Anterior cingulate cortex (tissue), 58 donors: ENCODE data around the gene CHD5.
A peak's percentile ranks its signal among the peaks of the same experiment; 100 is the strongest.

Experiments
- DNase-seq, 58 donors: peaks; one replicate each; lab custom pipeline; 2025; lab: John Stamatoyannopoulos, UW

CHD5 gene

DNA sequence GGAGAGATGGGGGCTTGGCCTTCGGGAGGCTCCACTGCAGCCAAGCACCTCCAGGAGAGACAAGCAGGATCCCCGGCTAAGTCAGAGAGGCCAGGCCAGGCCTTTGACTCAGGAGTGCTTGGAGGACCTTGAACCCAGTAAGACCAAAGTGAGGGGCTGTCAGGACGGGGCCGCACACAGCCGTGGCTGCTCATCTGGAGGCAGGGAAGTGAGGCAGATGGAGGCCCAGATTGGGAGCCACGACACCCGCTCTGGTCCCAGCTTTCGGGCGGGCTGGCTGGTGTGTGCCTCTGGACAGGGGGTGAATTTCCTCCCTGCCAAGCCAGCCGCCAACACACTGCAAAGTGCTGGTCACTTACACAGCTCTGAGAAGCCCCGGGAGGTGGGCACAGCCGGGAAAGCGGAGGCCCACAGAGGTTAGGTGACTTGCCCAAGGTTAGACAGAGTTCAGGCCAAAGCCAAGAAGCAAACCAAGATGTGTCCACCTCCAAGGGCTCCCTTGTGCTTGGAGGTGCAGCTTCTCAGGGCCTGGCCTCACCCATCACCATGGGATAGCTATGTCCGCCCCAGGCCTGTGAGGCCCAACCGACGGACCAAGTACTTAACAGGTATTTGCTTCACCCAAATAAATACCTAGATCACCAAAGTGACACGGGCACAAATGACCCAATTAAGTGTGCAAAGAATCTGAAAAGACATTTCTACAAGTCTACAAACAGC is 58.3 kb downstream of the CHD5 start:
- DNase-seq, result no peak

DNA sequence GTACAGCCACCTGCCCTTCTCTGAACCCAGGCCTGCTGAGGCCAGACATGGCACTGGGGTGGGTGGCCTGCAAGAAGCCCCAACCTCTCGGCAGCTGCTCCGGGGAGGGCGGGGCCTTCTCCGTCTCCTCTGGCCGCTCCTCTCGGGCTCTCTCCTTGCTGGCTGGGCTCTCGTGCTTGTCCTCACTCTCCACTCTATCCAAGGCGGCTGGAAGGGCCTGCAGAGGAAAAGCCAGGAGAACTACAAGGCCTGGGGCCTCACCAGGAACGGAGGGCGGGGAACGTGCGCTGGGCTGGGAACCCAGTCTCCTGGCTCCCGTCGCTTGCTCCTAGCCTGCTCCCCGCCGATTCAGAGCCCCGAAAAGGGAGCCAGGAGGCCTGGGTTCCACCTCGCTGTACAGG is 59.1 kb downstream of the CHD5 start:
- no peak for DNase-seq

DNA sequence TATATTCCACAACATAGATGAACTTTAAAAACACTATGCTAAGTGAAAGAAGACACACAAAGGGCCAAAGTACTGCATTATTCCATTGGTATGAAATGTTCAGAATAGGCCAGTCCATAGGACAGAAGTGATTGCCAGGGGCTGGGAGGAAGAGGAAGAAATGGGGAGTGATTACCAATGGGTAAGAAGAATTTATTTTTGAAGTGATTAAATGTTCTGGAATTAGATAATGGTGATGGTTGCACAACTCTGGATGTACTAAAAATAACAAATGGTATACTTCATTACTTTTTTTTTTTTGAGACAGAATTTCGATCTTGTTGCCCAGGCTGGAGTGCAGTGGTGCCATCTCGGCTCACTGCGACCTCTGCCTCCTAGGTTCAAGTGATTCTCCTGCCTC is 61.7 kb downstream of the CHD5 start:
- no peak for DNase-seq

DNA sequence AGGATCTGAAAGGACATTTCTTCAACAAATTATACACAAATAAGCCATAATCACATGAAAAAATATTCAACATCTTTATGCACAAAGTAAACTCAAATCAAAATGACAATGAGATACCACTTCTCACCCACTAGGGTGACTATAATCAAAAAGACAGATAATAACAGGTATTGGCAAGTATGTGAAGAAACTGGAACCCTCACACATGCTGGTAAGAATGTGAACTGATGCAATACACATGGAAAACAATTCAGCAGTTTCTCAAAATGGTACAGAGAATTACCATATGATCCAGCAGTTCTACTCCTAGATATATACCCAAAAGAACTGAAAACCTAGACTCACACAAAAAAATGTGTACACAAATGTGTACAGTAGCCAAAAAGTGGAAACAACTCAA is 62.5 kb downstream of the CHD5 start:
- DNase-seq, result no peak

DNA sequence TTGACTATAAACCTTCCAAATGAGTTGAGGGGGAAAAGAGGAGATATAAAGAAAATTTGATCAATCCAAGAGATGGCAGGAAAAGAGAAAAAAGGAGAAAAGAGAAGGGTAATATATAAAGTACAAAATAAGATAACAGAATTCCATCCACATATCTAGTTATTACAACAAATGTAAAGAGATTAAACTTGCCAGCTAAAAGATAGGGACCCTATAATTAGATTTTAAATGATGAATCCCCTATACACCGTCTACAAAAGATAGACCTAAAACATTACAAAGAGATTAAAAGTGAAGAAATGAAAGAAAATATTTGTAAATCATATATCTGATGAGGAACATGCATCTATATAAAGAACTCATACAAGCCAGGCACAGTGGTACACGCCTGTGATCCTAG is 63.1 kb downstream of the CHD5 start:
- no peak for DNase-seq

DNA sequence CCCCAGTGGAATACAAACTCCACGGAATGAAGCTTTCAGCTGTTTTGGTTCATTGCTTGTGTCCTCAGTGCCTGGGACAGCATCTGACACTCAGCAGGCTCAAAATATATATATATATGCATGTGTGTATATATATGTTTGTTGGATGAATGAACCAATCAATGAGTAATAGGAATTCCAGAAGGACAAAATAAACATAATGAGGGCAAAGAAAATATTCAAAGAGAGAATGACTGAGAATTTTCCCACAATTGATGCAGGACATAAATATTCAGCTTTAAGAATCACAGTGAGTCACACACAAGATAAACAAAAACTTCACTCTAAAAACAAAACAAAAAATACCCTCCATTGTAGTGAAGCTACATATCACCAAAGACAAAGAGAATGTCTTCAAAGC is 64.0 kb downstream of the CHD5 start:
- DNase-seq, result no peak

DNA sequence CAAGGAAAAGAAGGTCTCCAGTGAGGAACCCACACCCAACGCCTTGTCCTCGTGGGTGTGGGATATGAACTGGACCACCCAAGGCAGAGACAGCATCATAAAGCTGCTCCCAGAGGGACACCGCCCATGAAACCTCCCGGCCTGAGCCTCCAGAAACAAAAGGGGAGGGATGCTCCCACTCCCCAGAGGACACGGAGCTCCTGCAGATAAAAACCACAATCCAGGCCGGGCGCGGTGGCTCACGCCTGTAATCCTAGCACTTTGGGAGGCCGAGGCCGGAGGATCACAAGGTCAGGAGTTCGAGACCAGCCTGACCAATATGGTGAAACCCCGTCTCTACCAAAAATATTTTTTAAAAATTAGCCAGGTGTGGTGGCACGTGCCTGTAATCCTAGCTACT is 66.4 kb downstream of the CHD5 start:
- no peak for DNase-seq

DNA sequence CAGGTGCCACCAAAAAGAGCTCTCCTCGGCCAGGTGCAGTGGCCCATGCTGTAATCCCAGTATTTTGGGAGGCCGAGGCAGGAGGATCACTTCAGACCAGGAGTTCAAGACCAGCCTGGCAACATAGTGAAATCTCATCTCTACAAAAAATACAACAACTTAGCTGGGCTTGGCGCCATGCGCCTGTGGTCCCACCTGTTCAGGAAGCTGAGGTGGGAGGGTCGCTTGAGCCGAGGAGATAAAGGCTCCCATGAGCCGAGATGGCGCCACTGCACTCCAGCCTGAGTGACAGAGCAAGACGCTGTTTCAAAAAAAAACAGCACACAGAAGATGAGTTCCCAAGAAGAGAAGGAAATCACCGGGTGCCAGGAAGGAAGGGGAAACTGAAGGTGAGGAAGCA is 67.0 kb downstream of the CHD5 start:
- no peak for DNase-seq

DNA sequence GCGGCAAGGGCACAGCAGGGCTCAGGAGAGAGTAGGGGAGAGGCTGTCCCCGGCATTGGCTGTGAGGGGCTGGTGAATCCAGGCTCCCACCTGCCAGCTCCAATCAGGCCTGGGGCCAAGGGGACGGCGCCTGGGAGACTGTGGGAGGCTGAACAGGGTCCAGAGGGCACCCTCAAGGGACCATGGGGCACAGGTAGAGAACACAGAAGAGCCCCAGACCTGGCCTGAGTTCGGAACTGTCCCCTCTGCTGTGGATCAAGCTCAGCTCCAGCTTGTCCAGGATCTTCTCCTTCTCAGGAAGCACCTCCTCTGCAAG is 67.5 kb downstream of the CHD5 start:
- DNase-seq, result no peak

DNA sequence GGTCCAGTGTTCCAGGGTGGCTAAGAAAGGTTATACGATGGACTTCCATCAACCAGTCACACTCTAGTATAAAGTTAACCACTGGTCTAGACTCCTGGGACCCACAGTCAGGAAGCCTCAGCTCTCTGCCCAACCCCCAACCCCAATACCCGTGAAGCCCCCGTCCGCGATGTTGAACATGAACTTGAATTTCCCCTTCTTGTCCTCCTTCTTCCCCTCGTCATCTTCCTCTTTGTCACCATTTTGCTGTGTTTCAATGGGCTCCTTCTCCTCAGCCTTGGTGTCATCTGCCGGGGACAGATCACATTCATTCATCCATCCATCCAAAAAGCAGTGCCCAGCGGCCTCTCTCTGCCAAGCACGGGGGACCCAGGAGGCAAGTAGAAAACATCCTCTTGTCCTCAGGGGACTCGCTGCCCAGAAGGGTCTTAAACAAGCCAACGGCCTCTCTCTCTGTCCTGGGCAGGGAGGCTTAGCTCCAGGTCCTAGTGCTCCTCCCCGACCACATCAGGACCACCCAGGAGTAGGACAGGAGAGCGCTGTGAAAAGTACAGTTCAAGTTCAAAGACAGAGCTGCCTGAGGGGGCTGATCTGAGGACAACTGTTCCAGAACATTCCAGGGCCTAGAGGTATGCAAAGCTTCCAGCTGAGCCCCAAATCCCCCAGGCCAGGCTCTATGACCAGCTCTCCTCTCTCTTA is 68.0 kb downstream of the CHD5 start:
- no peak for DNase-seq

DNA sequence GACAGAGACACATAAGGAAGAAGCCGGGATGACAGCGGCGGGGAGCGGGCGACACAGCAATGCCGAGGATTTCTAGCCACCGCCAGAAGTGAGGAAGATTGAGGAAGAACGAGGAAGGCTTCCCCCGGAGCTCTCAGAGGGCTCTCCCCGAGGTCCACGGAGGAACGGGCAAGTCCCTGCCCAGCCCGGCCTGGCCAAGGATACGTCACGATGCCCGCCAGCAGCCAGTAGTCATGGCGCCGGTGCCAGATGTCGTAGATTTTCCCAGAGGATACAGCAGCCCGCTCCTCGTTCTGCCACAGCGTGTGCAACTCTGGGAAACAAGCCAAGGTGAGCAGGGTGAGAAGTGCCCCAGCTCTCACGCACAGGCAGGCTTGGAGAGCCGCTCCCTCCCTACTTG is 68.5 kb downstream of the CHD5 start:
- DNase-seq, result no peak

DNA sequence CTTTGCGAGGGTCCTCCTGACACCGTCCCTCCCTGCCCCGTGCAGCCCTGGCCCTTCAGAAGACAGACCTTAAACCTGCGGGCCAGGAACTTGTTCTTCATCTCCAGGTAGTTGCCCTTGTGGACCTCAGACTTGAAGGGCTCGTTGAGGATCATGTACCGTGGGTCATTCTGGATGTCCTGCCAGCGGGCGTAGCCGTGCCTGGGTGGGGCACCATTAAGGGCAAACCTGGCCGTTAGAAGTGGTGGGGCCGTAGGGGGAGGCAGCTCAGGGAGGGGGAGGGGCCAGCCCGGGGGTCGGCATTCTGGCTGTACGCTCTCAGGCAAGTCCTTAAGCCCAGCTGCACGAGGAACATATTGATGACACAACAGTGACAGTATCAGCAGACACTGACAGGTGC is 69.8 kb downstream of the CHD5 start:
- DNase-seq, result no peak

DNA sequence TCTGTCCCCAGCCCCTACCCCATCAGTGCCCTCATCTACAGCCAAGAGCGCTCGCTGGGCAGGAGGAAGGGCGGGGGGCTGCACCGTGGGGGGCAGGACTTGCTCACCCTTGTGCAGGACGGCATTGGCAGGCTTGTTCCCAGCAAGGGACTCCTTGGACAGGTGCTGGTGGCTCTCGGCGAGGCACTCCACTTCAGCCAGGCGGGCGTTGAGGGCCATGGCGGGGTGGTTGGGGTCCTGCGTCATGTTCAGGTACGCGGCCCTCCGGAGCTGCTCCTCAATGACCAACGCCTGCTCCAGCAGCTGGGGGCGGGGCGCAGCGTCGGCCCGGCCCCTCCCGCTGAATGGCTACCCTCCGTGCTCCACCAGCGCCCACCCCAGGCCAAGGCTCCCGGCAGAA is 70.4 kb downstream of the CHD5 start:
- DNase-seq, result no peak

DNA sequence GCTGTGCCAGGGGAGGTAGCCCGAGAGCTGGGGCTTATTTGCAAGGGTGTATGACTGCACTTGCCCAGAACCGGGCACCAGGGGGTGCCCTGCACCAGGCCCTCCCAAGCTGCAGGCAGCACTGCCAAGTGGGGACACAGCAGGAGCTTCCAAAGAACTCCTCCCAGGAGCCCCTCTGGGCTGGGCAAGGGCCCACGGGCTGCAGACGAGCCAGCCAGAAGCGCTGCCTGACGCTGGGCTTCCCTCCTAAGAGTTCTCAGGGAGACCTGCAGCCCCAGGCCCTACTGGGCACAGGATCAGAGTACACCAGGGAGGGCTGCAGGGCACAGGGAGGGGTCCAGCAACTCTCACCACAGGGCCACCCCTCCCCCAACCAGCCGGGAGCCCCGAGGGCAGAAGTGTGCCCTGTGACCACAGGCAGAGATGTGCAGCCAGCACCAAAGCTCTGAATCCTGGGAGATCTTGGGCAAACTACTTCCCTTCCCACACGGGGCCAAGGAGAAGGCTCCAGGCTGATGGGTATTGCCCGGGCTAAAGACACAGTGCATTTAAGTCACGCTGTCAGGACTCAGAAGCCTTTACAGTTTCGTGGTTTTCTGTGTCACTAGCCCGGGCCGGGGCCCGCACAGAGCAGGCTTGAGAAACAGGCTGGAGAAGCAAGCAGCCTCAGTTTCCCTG is 71.0 kb downstream of the CHD5 start:
- no peak for DNase-seq

DNA sequence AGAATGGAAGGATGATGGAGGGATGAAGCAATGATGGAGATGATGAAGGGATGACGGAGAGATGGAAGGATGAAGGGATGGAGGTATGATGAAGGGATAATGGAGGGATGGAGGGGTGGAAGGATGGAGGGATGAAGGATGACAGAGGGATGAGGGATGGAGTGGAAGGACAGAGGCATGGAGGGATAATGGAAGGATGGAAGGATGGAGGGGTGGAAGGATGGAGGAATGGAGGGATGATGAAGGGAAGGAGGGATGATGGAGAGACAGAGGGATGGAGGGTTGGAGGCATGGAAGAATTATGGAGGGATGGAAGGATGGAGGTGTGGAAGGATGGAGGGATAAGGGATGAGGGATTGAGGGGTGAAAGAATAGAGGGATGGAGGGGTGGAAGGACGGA is 71.6 kb downstream of the CHD5 start:
- no peak for DNase-seq

DNA sequence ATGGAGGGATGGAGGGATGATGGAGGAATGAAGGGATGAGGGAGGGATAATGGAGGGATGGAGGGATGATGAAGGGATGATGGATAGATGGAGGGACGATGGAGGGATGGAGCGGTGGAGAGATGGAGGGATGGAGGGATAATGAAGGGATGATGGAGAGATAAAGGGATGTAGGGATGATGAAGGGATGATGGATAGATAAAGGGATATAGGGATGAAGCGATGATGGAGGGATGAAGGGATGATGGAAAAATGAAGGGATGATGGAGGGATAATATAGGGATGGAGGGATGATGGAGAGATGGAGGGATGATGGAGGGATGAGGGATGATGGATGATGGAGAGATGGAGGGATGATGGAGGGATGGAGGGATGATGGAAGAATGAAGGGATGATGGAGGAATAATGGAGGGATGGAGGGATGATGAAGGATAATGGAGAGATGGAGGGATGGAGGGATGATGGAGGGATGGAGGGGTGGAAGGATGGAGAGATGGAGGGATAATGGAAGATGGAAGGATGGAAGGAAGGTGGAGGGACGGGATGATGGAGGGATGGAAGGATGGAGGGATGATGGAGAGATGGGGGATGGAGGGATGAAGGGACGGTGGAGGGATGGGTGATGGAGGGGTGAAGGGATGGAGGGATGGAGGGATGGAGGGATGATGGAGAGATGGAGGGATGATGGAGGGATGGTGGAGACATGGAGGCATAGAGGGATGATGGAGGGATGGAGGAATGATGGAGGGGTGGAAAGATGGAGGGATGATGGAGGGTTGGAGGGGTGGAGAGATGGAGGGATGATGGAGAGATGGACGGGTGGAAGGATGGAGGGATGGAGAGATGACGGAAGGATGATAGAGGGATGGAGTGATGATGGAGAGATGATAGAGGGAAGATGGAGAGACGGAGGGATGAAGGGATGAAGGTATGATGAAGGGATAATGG is 72.4 kb downstream of the CHD5 start:
- no peak for DNase-seq

DNA sequence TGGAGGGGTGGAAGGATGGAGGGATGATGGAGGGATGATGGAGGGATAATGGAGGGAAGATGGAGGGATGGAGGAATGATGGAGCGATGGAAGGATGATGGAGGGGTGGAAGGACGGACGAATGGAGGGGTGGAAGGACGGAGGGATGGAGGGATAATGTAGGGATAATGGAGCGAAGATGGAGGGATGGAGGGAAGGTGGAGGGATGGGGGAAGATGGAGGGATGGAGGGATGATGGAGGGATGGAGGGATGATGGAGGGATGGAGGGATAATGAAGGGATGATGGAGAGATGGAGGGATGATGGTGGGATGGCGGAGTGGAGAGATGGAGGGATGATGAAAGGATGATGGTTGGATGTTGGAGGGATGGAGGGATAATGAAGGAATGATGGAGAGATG is 73.1 kb downstream of the CHD5 start:
- no peak for DNase-seq

DNA sequence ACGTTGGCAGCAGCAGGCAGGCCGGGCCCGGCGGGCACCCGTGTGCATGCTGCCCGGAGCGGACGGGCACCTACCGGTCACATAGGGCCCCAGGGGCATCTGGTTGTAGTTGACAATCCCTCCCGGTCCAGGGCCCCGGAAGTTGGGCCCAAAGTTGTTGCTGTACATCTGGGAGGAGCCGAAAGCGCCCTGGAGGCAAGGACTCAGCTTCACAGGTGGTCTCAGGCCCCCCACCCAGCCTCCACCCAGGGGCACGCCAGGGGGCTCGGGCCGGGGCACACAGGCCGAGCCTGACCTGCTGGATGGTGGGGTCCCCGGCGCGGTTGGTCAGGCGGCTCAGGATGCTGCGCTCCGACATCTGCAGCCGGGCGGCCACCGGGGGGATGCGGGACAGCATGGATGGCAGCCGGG is 73.8 kb downstream of the CHD5 start:
- DNase-seq, result no peak

DNA sequence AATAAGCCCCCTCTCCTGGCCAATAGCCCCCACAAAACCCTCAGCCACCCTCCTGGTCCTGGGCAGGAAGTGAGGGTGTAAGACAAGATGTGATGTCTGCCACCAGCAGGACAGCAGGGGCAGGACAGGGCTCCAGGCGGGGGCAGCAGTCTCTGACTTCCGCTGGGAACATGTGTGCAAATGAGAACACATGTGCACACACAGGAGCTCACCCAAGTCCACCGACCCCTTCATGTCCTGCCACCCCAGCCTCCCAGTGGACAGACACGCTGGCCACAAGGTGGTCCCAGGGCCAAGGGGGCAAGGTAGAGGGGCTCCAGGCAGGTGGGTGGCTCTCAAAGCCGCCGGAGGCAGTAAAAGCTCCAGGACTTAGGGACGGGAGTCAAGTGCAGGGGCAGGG is 74.4 kb downstream of the CHD5 start:
- DNase-seq, result no peak

DNA sequence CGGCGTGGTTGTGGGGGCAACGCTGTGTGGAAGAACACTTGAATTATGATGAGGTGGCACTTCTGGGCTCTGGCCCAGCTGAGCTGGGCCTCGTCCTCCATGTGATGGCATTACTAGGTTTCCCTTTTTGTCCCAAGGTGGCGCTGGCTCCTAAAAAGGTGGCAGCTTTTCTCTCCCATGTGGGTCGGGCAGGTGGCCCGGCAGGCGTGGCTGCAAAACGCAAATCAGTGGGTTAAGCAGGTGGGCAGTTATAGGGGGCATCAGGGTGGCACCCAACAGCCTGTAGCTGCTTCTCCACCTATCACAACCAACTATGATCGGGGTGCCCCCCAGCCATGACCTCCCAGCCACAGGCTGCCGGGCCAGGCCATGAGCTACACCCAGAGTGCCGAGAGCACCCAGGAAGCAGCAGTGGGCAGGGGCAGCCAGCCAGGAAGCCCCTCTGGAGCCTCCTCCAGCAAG is 74.9 kb downstream of the CHD5 start:
- DNase-seq, result peak in 2 of 58 donors; percentile 8 to 40

DNA sequence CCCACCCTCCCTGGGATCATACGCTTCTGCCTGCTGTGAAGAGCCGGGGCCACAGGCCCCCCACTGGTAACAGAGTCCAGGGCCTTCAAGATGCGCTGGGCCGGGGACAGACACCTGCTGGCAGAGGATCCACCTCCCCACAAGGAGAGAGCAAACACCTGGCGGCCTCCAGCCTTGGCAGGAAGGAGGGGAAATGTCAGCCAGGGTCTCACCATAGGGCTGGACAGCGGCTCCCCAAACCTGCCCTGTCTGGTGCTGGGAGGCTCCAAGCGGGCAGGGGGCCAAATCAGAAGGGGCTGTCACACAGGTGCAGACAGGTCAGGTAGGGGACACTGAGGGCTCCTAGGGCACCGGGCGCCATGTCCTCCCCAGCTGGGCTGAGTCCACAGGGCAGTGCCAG is 75.5 kb downstream of the CHD5 start:
- DNase-seq, result no peak
